ENCODE results near the gene ROBO4.

The ROBO4 gene

GRCh38 chr11:124935548-124936514, 38.2 kb upstream of the ROBO4 start, which contains the start of gene HEPACAM:
TSS of gene HEPACAM (minus strand) at chr11:124936047. CDS start at chr11:124936006, 41 bp downstream.
- peaks cover 29% of the 10 kb centered on the region for H3K27me3 ChIP-seq (ENCODE audit: control insufficient read depth, insufficient read depth, low read length)
- no peaks in the 10 kb centered on the region for H3K4me1 ChIP-seq (ENCODE audit: control insufficient read depth, insufficient read depth, low read length)
- no peaks in the 10 kb centered on the region for H3K36me3 ChIP-seq (ENCODE audit: control insufficient read depth, insufficient read depth, low read length)
- no peaks in the 10 kb centered on the region for H3K9me3 ChIP-seq (ENCODE audit: control insufficient read depth, insufficient read depth, low read depth, low read length)
- H3K9ac ChIP-seq (ENCODE audit: low read length) = no peak within 1 kb of the TSS
- H3K27ac ChIP-seq (ENCODE audit: low read depth, low read length) = no peak within 1 kb of the TSS
- H3K4me3 ChIP-seq (ENCODE audit: low read depth, low read length) = no peak within 1 kb of the TSS

GRCh38 chr11:124934862-124935547, 37.3 kb upstream of the ROBO4 start:
- no peak overlapping the region for H3K27ac ChIP-seq (ENCODE audit: low read depth, low read length)
- no peak overlapping the region for H3K9ac ChIP-seq (ENCODE audit: low read length)

GRCh38 chr11:124930799-124931198, 33.1 kb upstream of the ROBO4 start:
- Histone ChIP-seq H3K27me3 (ENCODE audit: control insufficient read depth, insufficient read depth, low read length) (peaks cover 16% of the 10 kb centered on the region), H3K36me3 (ENCODE audit: control insufficient read depth, insufficient read depth, low read length) (no peaks in the 10 kb centered on the region), H3K27ac (ENCODE audit: low read depth, low read length) (no peak overlapping the region), H3K9me3 (ENCODE audit: control insufficient read depth, insufficient read depth, low read depth, low read length) (no peaks in the 10 kb centered on the region), H3K4me1 (ENCODE audit: control insufficient read depth, insufficient read depth, low read length) (no peaks in the 10 kb centered on the region), H3K4me3 (ENCODE audit: low read depth, low read length) (no peak overlapping the region), H3K9ac (ENCODE audit: low read length) (no peak overlapping the region)

More at GRCh38 chr11:124934862-124935547, 37.3 kb upstream of the ROBO4 start:
- Histone ChIP-seq H3K9me3 (ENCODE audit: control insufficient read depth, insufficient read depth, low read depth, low read length) (no peaks in the 10 kb centered on the region), H3K4me3 (ENCODE audit: low read depth, low read length) (no peak overlapping the region), H3K36me3 (ENCODE audit: control insufficient read depth, insufficient read depth, low read length) (no peaks in the 10 kb centered on the region), H3K27me3 (ENCODE audit: control insufficient read depth, insufficient read depth, low read length) (peaks cover 25% of the 10 kb centered on the region), H3K4me1 (ENCODE audit: control insufficient read depth, insufficient read depth, low read length) (no peaks in the 10 kb centered on the region)

- Histone ChIP-seq H3K4me1 (ENCODE audit: control insufficient read depth, insufficient read depth, low read length) (no peaks in the 10 kb centered on the region), H3K9ac (ENCODE audit: low read length) (no peak overlapping the region), H3K36me3 (ENCODE audit: control insufficient read depth, insufficient read depth, low read length) (no peaks in the 10 kb centered on the region), H3K27me3 (ENCODE audit: control insufficient read depth, insufficient read depth, low read length) (peaks cover 26% of the 10 kb centered on the region), H3K9me3 (ENCODE audit: control insufficient read depth, insufficient read depth, low read depth, low read length) (no peaks in the 10 kb centered on the region), H3K4me3 (ENCODE audit: low read depth, low read length) (no peak overlapping the region), H3K27ac (ENCODE audit: low read depth, low read length) (no peak overlapping the region)
Measured at GRCh38 chr11:124928942-124929665, 31.4 kb upstream of the ROBO4 start.

- Histone ChIP-seq H3K9ac (ENCODE audit: low read length) (no peak overlapping the region), H3K9me3 (ENCODE audit: control insufficient read depth, insufficient read depth, low read depth, low read length) (no peaks in the 10 kb centered on the region), H3K4me1 (ENCODE audit: control insufficient read depth, insufficient read depth, low read length) (0 out of 2 replicates have a peak, but pooled peaks cover 3% of the 10 kb centered on the region), H3K4me3 (ENCODE audit: low read depth, low read length) (no peak overlapping the region), H3K36me3 (ENCODE audit: control insufficient read depth, insufficient read depth, low read length) (no peaks in the 10 kb centered on the region), H3K27ac (ENCODE audit: low read depth, low read length) (no peak overlapping the region), H3K27me3 (ENCODE audit: control insufficient read depth, insufficient read depth, low read length) (peaks cover 79% of the 10 kb centered on the region)
Measured at GRCh38 chr11:124923296-124923695, 25.6 kb upstream of the ROBO4 start.

DNA sequence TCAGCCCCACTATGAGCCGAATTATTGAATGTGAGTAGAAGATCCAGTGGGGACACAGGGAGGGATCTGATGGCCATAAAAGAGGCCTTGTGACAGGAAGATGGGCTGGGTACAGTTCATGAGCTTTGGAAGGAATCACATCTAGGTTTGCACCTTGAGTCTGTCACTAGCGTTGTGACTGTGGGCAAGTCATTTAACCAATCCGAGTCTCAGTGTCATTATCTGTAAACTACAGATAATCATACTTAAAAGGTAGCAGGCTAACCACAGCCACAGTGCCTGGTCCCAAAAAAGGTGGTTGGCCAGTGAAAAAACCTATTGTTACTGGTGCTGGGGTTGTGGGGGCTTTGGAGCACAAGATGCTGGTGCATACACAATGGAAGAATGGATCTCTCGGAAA, 25.2 kb upstream of the ROBO4 start:
- no peaks in the 10 kb centered on the region for H3K9me3 ChIP-seq (ENCODE audit: control insufficient read depth, insufficient read depth, low read depth, low read length)

DNA sequence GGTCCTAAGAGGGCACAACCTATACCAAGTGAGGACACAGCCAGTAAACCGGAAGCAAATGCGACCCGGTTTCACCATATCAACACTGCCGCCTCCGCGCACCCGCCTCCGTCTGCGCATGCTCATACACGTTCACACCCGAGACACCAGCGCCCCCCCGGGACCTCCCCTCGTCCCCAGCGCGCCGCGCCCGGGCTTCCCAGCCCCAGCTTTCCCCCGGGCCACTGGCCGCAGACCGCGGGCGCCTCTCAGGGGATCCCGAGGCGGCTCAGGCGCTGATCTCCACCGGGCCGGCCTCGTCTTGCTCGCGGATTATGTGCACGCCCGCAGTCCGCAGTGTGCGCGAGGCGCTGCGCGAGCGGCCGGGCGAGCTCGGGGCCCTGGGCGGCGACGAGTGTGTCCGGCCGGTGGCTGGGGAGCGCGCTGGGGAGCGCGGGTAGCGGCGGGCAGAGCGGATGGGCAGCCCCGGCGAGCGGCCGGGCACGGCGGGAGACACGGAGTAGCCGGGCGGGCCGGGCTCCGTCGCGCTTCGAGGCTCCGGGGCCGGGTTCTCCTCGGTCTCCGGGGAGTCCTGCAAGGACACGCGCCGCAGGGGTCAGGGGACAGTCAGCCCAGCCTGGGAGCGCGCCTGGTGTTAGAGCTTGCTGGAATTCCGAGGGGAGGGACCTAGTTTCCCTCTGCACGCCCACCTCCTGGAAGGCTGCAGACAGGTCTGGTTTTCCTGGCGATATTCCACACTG, 23.4 kb upstream of the ROBO4 start:
- Histone ChIP-seq H3K4me3 (ENCODE audit: low read depth, low read length) (peak overlapping the region; percentile 52), H3K27me3 (ENCODE audit: control insufficient read depth, insufficient read depth, low read length) (peaks cover 86% of the 10 kb centered on the region), H3K9ac (ENCODE audit: low read length) (peak overlapping the region; percentile 41), H3K36me3 (ENCODE audit: control insufficient read depth, insufficient read depth, low read length) (no peaks in the 10 kb centered on the region), H3K27ac (ENCODE audit: low read depth, low read length) (no peak overlapping the region), H3K4me1 (ENCODE audit: control insufficient read depth, insufficient read depth, low read length) (0 out of 2 replicates have a peak, but pooled peaks cover 3% of the 10 kb centered on the region), H3K9me3 (ENCODE audit: control insufficient read depth, insufficient read depth, low read depth, low read length) (no peaks in the 10 kb centered on the region)

More for the DNA sequence above, 25.2 kb upstream of the ROBO4 start:
- Histone ChIP-seq H3K9ac (ENCODE audit: low read length) (no peak overlapping the region), H3K4me1 (ENCODE audit: control insufficient read depth, insufficient read depth, low read length) (0 out of 2 replicates have a peak, but pooled peaks cover 3% of the 10 kb centered on the region), H3K4me3 (ENCODE audit: low read depth, low read length) (no peak overlapping the region), H3K27ac (ENCODE audit: low read depth, low read length) (no peak overlapping the region), H3K27me3 (ENCODE audit: control insufficient read depth, insufficient read depth, low read length) (peaks cover 81% of the 10 kb centered on the region), H3K36me3 (ENCODE audit: control insufficient read depth, insufficient read depth, low read length) (no peaks in the 10 kb centered on the region)

DNA sequence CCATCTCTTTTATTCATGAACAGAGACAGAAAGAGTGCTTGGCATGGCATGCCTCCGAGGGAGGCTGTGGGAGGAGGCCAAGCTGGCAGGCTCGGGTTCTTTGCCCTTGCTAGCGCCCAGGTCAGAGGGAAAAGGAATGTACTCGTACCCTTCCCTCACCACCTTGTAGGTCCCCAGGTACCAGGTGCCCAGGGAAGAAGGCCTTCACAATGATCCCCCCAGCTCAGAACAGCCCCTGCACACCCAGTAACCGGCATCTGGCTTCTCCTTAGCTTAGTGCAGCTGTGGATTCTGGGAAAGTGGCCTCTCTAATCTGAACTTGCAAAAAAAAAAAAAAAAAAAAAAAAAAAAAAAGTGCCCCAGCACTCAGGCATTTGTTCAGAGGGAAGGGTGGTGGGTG, 22.7 kb upstream of the ROBO4 start:
- H3K9me3 ChIP-seq (ENCODE audit: control insufficient read depth, insufficient read depth, low read depth, low read length) = no peaks in the 10 kb centered on the region
- H3K9ac ChIP-seq (ENCODE audit: low read length) = no peak overlapping the region
- 0 out of 2 replicates have a peak, but pooled peaks cover 3% of the 10 kb centered on the region for H3K4me1 ChIP-seq (ENCODE audit: control insufficient read depth, insufficient read depth, low read length)
- peaks cover 85% of the 10 kb centered on the region for H3K27me3 ChIP-seq (ENCODE audit: control insufficient read depth, insufficient read depth, low read length)
- H3K4me3 ChIP-seq (ENCODE audit: low read depth, low read length) = peak overlapping the region; percentile 52
- no peaks in the 10 kb centered on the region for H3K36me3 ChIP-seq (ENCODE audit: control insufficient read depth, insufficient read depth, low read length)
- no peak overlapping the region for H3K27ac ChIP-seq (ENCODE audit: low read depth, low read length)

GRCh38 chr11:124919898-124920297, 22.2 kb upstream of the ROBO4 start:
- Histone ChIP-seq H3K9ac (ENCODE audit: low read length) (no peak overlapping the region), H3K36me3 (ENCODE audit: control insufficient read depth, insufficient read depth, low read length) (no peaks in the 10 kb centered on the region), H3K27me3 (ENCODE audit: control insufficient read depth, insufficient read depth, low read length) (peaks cover 80% of the 10 kb centered on the region), H3K4me1 (ENCODE audit: control insufficient read depth, insufficient read depth, low read length) (0 out of 2 replicates have a peak, but pooled peaks cover 3% of the 10 kb centered on the region), H3K9me3 (ENCODE audit: control insufficient read depth, insufficient read depth, low read depth, low read length) (no peaks in the 10 kb centered on the region), H3K4me3 (ENCODE audit: low read depth, low read length) (no peak overlapping the region), H3K27ac (ENCODE audit: low read depth, low read length) (no peak overlapping the region)

- Histone ChIP-seq H3K9ac (ENCODE audit: low read length) (no peak within 1 kb of the TSS), H3K36me3 (ENCODE audit: control insufficient read depth, insufficient read depth, low read length) (no peaks in the 10 kb centered on the region), H3K4me3 (ENCODE audit: low read depth, low read length) (no peak within 1 kb of the TSS), H3K27ac (ENCODE audit: low read depth, low read length) (no peak within 1 kb of the TSS), H3K9me3 (ENCODE audit: control insufficient read depth, insufficient read depth, low read depth, low read length) (no peaks in the 10 kb centered on the region), H3K27me3 (ENCODE audit: control insufficient read depth, insufficient read depth, low read length) (peaks cover 72% of the 10 kb centered on the region), H3K4me1 (ENCODE audit: control insufficient read depth, insufficient read depth, low read length) (0 out of 2 replicates have a peak, but pooled peaks cover 3% of the 10 kb centered on the region)
Measured at GRCh38 chr11:124918950-124919349, 21.3 kb upstream of the ROBO4 start, which contains the start of gene HEPN1. TSS of gene HEPN1 (plus strand) at chr11:124919250.

Measured in HUES6 (cell line).